Activated CD8-positive, alpha-beta memory T cell treated with anti-CD3 and anti-CD28 coated beads for 4 hours (primary cell): Measurements from ENCODE around the gene MAP1B.
"Not testable (repeated sequence)": the region's sequence is repeated elsewhere in the genome, so short reads cannot be mapped to it uniquely, and the experiment has no call there.

Source experiments
- DNase-seq, 2 donors: peaks; one replicate each; pipeline ENCODE4 v3.0.0-alpha.2; 2020; ENCODE audit warnings: low read depth in 2 of 2

MAP1B gene

DNA sequence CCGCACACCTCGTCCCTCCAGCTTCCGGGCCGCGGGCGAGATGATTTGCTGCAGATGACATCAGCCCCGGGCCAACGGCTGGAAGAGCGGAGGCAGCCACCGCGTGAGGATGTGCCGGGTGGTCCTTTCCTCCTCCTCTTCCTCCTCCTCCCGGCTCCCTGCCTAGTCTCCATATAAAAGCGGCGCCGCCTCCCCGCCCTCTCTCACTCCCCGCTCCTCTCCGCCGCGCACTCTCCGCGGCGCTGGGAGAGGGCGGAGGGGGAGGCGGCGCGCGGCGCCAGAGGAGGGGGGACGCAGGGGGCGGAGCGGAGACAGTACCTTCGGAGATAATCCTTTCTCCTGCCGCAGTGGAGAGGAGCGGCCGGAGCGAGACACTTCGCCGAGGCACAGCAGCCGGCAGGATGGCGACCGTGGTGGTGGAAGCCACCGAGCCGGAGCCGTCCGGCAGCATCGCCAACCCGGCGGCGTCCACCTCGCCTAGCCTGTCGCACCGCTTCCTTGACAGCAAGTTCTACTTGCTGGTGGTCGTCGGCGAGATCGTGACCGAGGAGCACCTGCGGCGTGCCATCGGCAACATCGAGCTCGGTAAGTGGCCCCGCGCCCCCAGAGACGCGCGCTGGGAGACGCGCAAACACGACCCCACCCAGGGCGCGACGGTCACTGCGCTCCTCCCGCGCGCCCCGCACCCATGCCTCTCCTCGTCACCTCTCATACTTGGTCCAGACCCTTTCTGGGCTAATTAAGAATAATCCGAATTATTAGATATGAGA lies at the start of gene MAP1B:
TSS of gene MAP1B (plus strand) at position 345 of the 770 bp plus-strand sequence. CDS start at position 402, 57 bp downstream.
- DNase-seq = no peak

GRCh38 chr5:72057816-72058215 lies 49.5 kb upstream of the MAP1B start:
- no peak for DNase-seq

DNA sequence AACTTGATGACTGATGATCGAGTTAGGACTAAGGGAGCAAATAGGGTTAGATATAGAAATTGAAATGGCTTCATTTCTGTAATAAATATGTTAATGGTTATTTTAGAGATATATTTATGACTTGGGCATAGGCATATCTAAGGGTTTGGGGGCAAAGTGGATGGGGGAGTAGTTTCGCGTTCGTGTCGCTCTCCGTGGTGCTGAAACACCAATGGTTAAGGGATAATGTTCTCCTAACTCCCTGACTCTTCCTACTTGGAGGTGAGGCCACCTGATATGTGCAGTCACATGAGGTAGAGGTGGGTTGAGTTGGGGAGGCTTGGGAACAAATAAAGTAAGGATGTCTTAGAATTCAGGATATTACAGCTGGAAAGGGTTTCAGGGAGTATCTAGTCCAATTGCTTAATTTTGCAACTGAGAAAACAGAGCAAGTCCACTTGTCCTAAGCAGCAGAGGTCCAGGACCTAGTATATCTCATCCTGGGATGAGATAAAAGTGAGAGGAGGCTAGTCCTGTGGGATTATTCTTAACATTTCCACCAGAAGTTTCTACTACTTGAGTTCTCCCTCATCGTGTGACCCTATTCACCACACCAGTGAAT lies 44.0 kb upstream of the MAP1B start:
- DNase-seq = no peak

DNA sequence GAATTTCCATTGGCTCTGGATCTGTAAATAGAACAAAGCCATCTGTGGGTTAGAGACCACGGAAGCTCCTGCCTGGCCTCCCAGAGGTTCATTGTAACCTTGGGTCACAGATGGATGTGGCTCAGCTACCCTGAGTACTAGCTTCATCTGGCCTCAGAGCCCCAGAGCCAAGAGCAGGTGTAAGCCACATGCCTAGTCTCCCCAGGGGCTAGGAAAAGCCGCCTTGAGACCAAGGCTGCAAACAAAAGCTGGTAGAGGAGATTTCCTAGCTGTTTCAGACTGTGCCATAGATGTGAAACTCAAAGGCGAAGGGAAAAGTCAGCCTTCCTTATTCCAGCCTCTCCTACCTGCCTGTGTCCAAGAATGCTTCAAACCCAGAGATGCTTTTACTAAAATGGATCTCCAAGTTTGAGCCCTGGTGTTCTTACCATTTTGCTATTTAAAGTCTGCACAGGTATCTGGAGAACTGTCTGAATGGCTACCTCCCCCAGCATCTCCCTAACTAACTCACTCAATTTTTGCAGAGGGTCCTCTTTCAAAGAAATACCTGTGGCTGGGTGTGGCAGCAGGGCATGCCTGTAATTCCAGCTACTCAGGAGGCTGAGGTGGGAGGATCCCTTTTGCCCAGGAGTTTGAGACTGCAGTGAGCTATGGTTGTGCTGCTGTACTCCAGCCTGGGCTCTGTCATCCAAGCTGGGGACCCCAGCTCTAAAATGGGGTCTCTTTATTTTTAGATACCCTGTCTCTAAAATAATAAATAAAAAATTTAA lies 42.3 kb upstream of the MAP1B start:
- no peak for DNase-seq

GRCh38 chr5:72065751-72066255 lies 41.5 kb upstream of the MAP1B start:
- DNase-seq = no peak

- no peak for DNase-seq
These were observed 40.6 kb upstream of the MAP1B start for GRCh38 chr5:72066705-72067107.

GRCh38 chr5:72067682-72068470 lies 39.4 kb upstream of the MAP1B start:
- no peak for DNase-seq

GRCh38 chr5:72070529-72070928 lies 36.7 kb upstream of the MAP1B start:
- DNase-seq = no peak

- no peak for DNase-seq
These were observed 35.4 kb upstream of the MAP1B start for GRCh38 chr5:72071906-72072305.

DNA sequence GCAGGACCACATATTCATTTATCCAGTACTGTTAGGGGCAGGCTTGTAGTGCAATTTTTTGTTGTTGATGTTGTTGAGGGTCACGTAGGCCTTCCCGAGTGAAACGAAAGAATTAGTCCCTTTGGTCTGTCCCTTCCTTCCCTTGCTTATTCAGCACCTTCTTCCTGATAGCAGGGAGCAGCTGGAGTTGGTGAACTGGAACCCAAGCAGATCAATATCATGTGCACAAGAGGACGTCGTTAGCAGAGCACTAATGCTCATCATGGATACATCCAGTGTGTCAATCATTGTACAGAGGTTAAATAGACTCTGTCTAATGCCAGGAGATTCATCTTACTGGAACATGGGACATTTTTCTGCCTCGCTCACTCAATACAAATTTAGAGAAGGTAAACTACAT lies 33.0 kb upstream of the MAP1B start:
- DNase-seq = no peak

DNA sequence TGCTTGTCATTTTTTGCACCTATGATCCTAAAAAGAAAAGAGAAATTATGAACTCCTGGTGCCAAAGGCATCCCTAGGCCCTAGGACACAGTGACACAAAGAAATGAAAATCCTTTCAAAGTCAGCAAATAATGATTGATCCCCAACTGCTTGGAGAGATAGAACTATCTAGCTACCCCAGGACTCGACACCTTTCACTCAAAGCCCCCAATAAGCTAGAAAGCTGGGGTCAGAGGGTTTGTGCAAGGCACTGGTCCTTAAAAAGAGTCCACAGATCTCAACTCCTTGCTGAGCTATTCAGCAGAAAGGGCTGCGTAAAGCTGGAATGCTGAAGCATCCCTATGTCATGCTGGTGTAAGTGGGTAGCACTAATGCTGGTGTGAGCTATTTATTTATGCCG lies 31.8 kb upstream of the MAP1B start:
- no peak for DNase-seq

- DNase-seq = no peak
These were observed 30.5 kb upstream of the MAP1B start for GRCh38 chr5:72076621-72077300.

DNA sequence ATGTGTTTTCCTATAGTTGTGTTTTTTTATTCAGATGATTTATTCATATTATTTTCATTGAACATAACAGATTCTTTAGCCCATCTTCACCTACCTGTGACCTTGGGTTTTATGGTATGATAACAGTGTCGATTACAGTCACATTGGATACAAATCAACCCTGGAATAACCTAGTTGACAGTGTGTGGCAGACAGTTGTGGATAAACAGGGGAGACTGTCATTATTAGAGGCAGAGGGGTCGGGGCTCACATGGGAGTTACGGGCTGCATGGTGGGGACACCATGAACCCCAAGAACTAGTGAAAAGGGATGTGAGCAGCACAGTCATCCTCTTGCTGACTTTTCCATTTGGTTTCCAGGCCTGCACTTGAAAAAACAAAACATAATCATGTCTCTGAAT lies 29.9 kb upstream of the MAP1B start:
- DNase-seq = no peak

- DNase-seq = no peak
These were observed 28.0 kb upstream of the MAP1B start for GRCh38 chr5:72079288-72079687.

- no peak for DNase-seq
These were observed 25.2 kb upstream of the MAP1B start for GRCh38 chr5:72082048-72082447.

DNA sequence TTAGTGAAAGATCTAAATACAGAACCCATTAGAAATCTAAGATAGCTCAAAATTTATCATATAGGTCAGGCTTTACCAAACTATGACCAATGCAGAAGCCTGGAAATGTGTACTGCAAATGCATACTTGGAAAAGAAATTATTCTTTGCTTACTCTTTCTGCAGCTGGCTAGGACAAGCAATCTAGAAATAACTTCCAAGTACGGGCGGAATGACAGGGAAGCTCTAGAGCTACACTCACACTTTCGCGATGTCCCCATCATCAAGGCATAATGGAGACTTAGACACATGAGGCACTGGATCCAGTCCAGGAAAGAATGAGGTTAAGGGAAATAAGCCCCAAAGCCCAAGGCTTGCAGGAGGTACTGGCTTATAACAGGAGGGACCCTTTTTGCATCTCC lies 22.4 kb upstream of the MAP1B start:
- no peak for DNase-seq

DNA sequence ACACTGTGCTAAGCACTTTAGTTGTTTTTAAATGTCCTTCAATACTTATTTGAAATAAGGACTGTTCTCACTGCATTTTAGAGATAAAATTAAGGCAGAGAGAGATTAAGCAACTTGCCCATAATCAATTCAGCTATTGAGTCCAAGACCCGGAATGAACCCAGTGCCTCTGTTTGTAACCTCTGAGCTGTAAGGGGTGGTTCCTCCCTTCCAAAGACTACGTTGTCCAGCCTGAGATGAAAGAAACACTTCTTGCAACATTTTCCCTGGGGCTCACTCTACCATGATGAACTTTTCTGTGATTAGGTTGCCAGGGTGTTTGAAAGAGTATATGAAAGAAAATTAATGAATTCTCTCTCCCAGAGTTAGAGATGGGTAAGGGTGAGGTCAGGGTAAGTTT lies 22.0 kb upstream of the MAP1B start:
- no peak for DNase-seq

DNA sequence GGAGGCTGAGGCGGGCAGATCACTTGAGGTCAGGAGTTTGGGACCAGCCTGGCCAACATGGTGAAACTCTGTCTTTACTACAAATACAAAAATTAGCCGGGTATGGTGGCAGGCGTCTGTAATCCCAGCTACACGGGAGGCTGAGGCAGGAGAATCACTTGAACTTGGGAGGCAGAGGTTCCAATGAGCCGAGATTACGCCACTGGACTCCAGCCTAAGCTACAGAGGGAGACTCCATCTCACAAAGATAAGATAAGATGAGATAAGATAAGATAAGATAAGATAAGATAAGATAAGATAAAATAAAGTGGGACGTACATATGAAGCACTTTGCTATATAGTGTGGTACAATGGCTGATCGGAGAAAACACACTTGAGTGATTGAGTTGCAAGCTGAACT lies 17.6 kb upstream of the MAP1B start:
- not testable (repeated sequence) for DNase-seq

DNA sequence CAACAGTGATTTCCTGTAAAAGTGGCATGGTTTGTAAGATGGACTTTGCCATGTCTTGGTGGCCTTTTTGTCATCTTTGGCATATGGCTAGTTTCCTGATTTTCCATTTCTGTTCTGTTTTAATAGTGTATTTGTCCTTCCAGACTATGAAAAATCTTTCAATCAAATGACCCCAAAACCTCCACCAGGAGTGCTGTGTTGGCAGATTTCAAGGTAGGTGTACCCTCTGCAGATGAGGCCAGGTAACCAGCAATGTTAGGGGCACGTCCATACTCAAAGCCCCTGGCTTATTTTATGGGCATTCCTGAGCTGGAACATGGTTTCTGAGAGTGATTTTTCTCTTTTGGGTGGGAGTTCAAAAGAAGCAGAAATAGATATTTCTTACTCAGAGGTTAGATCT lies 15.2 kb upstream of the MAP1B start:
- DNase-seq = no peak

DNA sequence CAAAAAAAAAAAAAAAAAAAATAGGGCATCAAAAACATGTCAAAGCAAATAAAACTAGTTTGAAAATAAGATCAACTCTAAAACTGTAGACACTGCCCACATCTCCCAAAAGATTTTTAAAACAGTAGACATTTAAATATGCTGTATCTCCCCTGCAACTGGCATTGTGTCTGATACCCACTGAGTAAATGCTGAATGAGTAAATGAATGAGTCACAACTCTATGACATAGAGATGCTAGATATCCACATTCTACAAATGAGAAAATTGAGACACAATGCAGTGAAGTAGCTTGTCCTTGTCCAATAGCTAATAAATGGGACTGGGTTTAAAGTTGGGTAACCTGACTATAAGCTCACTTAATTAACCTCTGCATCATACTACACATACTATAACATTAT lies 14.1 kb upstream of the MAP1B start:
- DNase-seq = no peak

- no peak for DNase-seq
These were observed 13.5 kb upstream of the MAP1B start for GRCh38 chr5:72093824-72094223.
